GM12878 (cell line): ENCODE results near the gene PALLD. TPM values are rescaled to one million over a fixed set of nuclear protein-coding genes. Genes with fewer than 3 reads are reported as not detected.

Experiments
- ATAC-seq: fragments of 200-7000 bp; cut with Tn5 transposase; 3 replicates; pipeline ENCODE4 v1.9.1; 2020; ENCODE audit warnings: mild to moderate bottlenecking, moderate library complexity
- BruUV-seq: library from RNA; stranded (reverse); fragments of 400-500 nt; replicated peaks from 2 replicates; lab custom pipeline; 2021; lab: Mats Ljungman, UMichigan
- CTCF ChIA-PET: fragments of 300-600 bp; sonication (Branson Sonifier 250); formaldehyde crosslinking; extraction: SDS; loops from one replicate; lab custom pipeline; 2021; ENCODE audit warnings: inconsistent platforms; lab: Yijun Ruan, JAX
- POLR2A ChIA-PET: fragments of 350-600 bp; formaldehyde crosslinking; extraction: SDS; loops from one replicate; lab custom pipeline; 2021; ENCODE audit warnings: inconsistent platforms; lab: Charles Lee
- RAD21 ChIA-PET: fragments of 300-600 bp; sonication (Branson Sonifier 250); formaldehyde crosslinking; loops from one replicate; lab custom pipeline; 2023; ENCODE audit warnings: antibody characterized with exemption; ENCODE audit not compliant: unreplicated experiment; lab: Charles Lee
- SMC1A ChIA-PET: fragments of 300-600 bp; sonication (Branson Sonifier 250); formaldehyde crosslinking; loops from one replicate; lab custom pipeline; 2023; ENCODE audit not compliant: unreplicated experiment, uncharacterized antibody; lab: Charles Lee
- DNase-seq: peaks from one replicate; pipeline ENCODE4 v3.0.0-alpha.2; 2011; ENCODE audit warnings: low read depth, low spot score
- FAIRE-seq: peaks from 3 replicates; lab custom pipeline; 2011; peaks lifted over from hg19 to GRCh38; lab: Jason Lieb, UNC
- H2AFZ ChIP-seq: 2 replicates; pipeline ENCODE4 v1.6.0; 2011; ENCODE audit warnings: low read depth, low read length, control low read depth; ENCODE audit not compliant: control insufficient read depth
- H3K27ac ChIP-seq: 2 replicates; pipeline ENCODE4 v1.5.1; 2011; ENCODE audit warnings: control low read depth; ENCODE audit not compliant: control insufficient read depth, insufficient read depth
- H3K27me3 ChIP-seq, 2 experiments: replicated peaks in 1 of 2; 2 replicates each; pipeline versions ENCODE4 v1.6.0 to v1.6.1; 2011; ENCODE audit warnings: low read length in 1 of 2; ENCODE audit not compliant: control insufficient read depth in 2 of 2, insufficient read depth in 2 of 2
- H3K36me3 ChIP-seq, 2 experiments: 2 replicates each; pipeline ENCODE4 v1.5.1; 2011; ENCODE audit warnings: low read length in 1 of 2; ENCODE audit not compliant: control insufficient read depth in 2 of 2, insufficient read depth in 2 of 2
- H3K4me1 ChIP-seq: 2 replicates; pipeline ENCODE4 v1.6.1; 2011; ENCODE audit warnings: mild to moderate bottlenecking, low read length, moderate library complexity, mixed read lengths; ENCODE audit not compliant: control insufficient read depth, insufficient read depth
- H3K4me2 ChIP-seq: 2 replicates; pipeline ENCODE4 v1.6.0; 2011; ENCODE audit warnings: control low read depth; ENCODE audit not compliant: control insufficient read depth, insufficient read depth
- H3K4me3 ChIP-seq: fragments of 200-600 bp; sonication (generic); 2 replicates; pipeline ENCODE4 v1.5.1; 2016
- H3K79me2 ChIP-seq: 2 replicates; pipeline ENCODE4 v1.6.0; 2011; ENCODE audit warnings: low read length; ENCODE audit not compliant: control insufficient read depth, insufficient read depth
- H3K9ac ChIP-seq: 2 replicates; pipeline ENCODE4 v1.8.0; 2011; ENCODE audit warnings: low read length, control low read depth, mixed read lengths; ENCODE audit not compliant: control insufficient read depth, insufficient read depth
- H3K9me3 ChIP-seq: replicated peaks from 3 replicates; pipeline ENCODE4 v1.5.1; 2011; ENCODE audit warnings: mild to moderate bottlenecking, low read length; ENCODE audit not compliant: control insufficient read depth, insufficient read depth
- H4K20me1 ChIP-seq: 2 replicates; pipeline ENCODE4 v1.6.0; 2011; ENCODE audit not compliant: control insufficient read depth, insufficient read depth
- CHD4 ChIP-seq: fragments of 200-600 bp; sonication (generic); IDR thresholded peaks from 2 replicates; pipeline ENCODE4 v1.6.1; 2016; ENCODE audit warnings: mild to moderate bottlenecking
- EP300 ChIP-seq, 2 experiments: fragments of 150-350 bp in 1 of 2; IDR thresholded peaks; 2 replicates each; pipeline ENCODE4 v1.6.1; 2011 to 2012; ENCODE audit warnings: low read depth in 2 of 2, low read length in 2 of 2, borderline replicate concordance in 1 of 2, improper control_type of control experiment in 1 of 2, inconsistent platforms in 1 of 2; ENCODE audit not compliant: control insufficient read depth in 1 of 2
- IRF3 ChIP-seq: fragments of 450-650 bp; IDR thresholded peaks from 2 replicates; pipeline ENCODE4 v1.6.1; 2014; ENCODE audit warnings: mild to moderate bottlenecking
- KAT2A ChIP-seq: conservative IDR thresholded peaks from 2 replicates; pipeline ENCODE4 v1.6.1; 2011; ENCODE audit warnings: low read depth, low read length; ENCODE audit not compliant: control insufficient read depth
- KLF5 ChIP-seq: fragments of 450-650 bp; IDR thresholded peaks from 2 replicates; pipeline ENCODE4 v1.6.1; 2014; ENCODE audit warnings: mild to moderate bottlenecking; ENCODE audit not compliant: partially characterized antibody
- NFYB ChIP-seq: IDR thresholded peaks from 2 replicates; pipeline ENCODE4 v1.6.1; 2011; ENCODE audit warnings: low read depth, mild to moderate bottlenecking, low read length, improper control_type of control experiment, moderate library complexity; ENCODE audit not compliant: insufficient read depth
- NR2C1 ChIP-seq: fragments of 450-650 bp; IDR thresholded peaks from 2 replicates; pipeline ENCODE4 v1.6.1; 2017; ENCODE audit warnings: antibody characterized with exemption, mild to moderate bottlenecking, moderate library complexity
- NR2C2 ChIP-seq: IDR thresholded peaks from 2 replicates; pipeline ENCODE4 v1.6.1; 2011; ENCODE audit warnings: borderline replicate concordance, low read depth; ENCODE audit not compliant: control insufficient read depth, insufficient read length
- NRF1 ChIP-seq: conservative IDR thresholded peaks from 2 replicates; pipeline ENCODE4 v1.6.1; 2011; ENCODE audit warnings: mild to moderate bottlenecking, low read depth, low read length, improper control_type of control experiment
- SMC3 ChIP-seq: IDR thresholded peaks from 2 replicates; pipeline ENCODE4 v1.6.1; 2011; ENCODE audit warnings: low read length, improper control_type of control experiment, borderline replicate concordance
- SREBF2 ChIP-seq: IDR thresholded peaks from 2 replicates; pipeline ENCODE4 v1.6.1; 2012; ENCODE audit warnings: mild to moderate bottlenecking, low read length
- STAT3 ChIP-seq: IDR thresholded peaks from 2 replicates; pipeline ENCODE4 v1.6.1; 2011; ENCODE audit warnings: low read depth, low read length, improper control_type of control experiment
- TBL1XR1 ChIP-seq: IDR thresholded peaks from 2 replicates; pipeline ENCODE4 v1.6.1; 2012; ENCODE audit warnings: low read depth, low read length, improper control_type of control experiment
- ZZZ3 ChIP-seq: IDR thresholded peaks from 2 replicates; pipeline ENCODE4 v1.6.1; 2011; ENCODE audit warnings: low read depth; ENCODE audit not compliant: control insufficient read depth, insufficient read length
- WGBS: methylation state at CpG from one replicate; pipeline ENCODE4 v1.1.6; 2016; ENCODE audit warnings: low lambda C conversion rate; ENCODE audit not compliant: insufficient replicate concordance, insufficient coverage; ENCODE audit errors: missing lambda C conversion rate; 5-methylcytosine and 5-hydroxymethylcytosine counted together
- in situ Hi-C: fragments of 300-500 bp; cut with MboI; formaldehyde crosslinking; loops from 9 replicates; pipeline ENCODE4 v1.14.3; 2018; ENCODE audit warnings: mixed read lengths
- intact Hi-C: fragments of 100-400 bp; cut with micrococcal nuclease; formaldehyde crosslinking; loops from one replicate; pipeline ENCODE4 v1.14.2; 2022; ENCODE audit not compliant: unreplicated experiment
- polyA plus RNA-seq, 11 experiments: library from polyadenylated mRNA; depleted of rRNA in 4 of 11; unstranded in 6 of 11; stranded (reverse) in 5 of 11; fragments of >200 nt; fragmentation: Nextera tagmentation in 4 of 11; fragmentation: Illumina TruSeq in 1 of 11; extraction: Ambion mirVana in 4 of 11; extraction: Trizol in 1 of 11; gene quantifications; 1 replicate in 1 of 11; 2 replicates in 10 of 11; pipeline versions ENCODE4 v1.2.1 to v1.2.3, GENCODE V29; 2011 to 2016; ENCODE audit warnings: inconsistent platforms in 2 of 11, missing spikeins in 2 of 11, low read depth in 1 of 11
- total RNA-seq, 4 experiments: library from RNA; depleted of rRNA in 3 of 4; stranded (reverse); fragments of >200 nt in 3 of 4; fragmentation: Illumina TruSeq in 1 of 4; extraction: Trizol in 1 of 4; gene quantifications; 2 replicates each; pipeline versions ENCODE4 v1.2.1 to v1.2.3, GENCODE V29; 2013 to 2021
- TF ChIP-seq, protein P1 (sequence below): fragments of 450-650 bp; IDR thresholded peaks from 2 replicates; pipeline ENCODE4 v1.6.1; 2017; ENCODE audit warnings: mild to moderate bottlenecking, low read depth, inconsistent platforms; ENCODE audit not compliant: poor library complexity, severe bottlenecking

Gene PALLD
- total and polyA plus RNA-seq, 10 of the 15 experiments (the other 5 are each of a cell fraction or from before 2014, with no cell fraction given) = 1.0 to 7.7 (median 1.7) TPM

GRCh38 chr4:168633496-168633895 lies 136.6 kb downstream of the PALLD start:
- in situ Hi-C loops = no loop called here
- CTCF ChIA-PET = interaction anchor here (1.4 kb wide), 1 partner anchor 77 kb away, joined by 4 read pairs; no protein-coding TSS in a partner anchor
- Histone ChIP-seq H3K9ac (no peak overlapping the region), H2AFZ (no peak overlapping the region), H3K4me2 (no peak overlapping the region), H3K4me3 (no peak overlapping the region), H3K27ac (no peak overlapping the region), H4K20me1 (no peaks in the 10 kb centered on the region), H3K36me3 (no peaks in the 10 kb centered on the region), H3K9me3 (no peaks in the 10 kb centered on the region; the same call in 2 of the 3 replicates), H3K27me3 (peaks cover 4% of the 10 kb centered on the region in 2 experiments), H3K4me1 (no peaks in the 10 kb centered on the region), H3K79me2 (no peaks in the 10 kb centered on the region)
- RAD21 ChIA-PET = no interaction called here
- BruUV-seq = no TSS peak
- intact Hi-C loops = no loop called here
- DNase-seq (no peak), ATAC-seq (no peak), FAIRE-seq (no peak)
- no peak for TF ChIP-seq SREBF2
- no peak for TF ChIP-seq NFYB
- no peak for TF ChIP-seq SMC3
- no peak for TF ChIP-seq STAT3
- TF ChIP-seq KLF5 = no peak
- TF ChIP-seq NR2C2 = no peak
- TF ChIP-seq NRF1 = no peak
- no peak for TF ChIP-seq TBL1XR1
- no peak for TF ChIP-seq EP300 (IDR thresholded peaks at IDR 0.05; ENCODE audit: borderline replicate concordance in 1 of 2, control insufficient read depth in 1 of 2, low read depth in 2 of 2, low read length in 2 of 2)
- no peak for TF ChIP-seq KAT2A
- no peak for TF ChIP-seq IRF3
- TF ChIP-seq CHD4 = no peak
- TF ChIP-seq NR2C1 = no peak
- TF ChIP-seq, protein P1, sequence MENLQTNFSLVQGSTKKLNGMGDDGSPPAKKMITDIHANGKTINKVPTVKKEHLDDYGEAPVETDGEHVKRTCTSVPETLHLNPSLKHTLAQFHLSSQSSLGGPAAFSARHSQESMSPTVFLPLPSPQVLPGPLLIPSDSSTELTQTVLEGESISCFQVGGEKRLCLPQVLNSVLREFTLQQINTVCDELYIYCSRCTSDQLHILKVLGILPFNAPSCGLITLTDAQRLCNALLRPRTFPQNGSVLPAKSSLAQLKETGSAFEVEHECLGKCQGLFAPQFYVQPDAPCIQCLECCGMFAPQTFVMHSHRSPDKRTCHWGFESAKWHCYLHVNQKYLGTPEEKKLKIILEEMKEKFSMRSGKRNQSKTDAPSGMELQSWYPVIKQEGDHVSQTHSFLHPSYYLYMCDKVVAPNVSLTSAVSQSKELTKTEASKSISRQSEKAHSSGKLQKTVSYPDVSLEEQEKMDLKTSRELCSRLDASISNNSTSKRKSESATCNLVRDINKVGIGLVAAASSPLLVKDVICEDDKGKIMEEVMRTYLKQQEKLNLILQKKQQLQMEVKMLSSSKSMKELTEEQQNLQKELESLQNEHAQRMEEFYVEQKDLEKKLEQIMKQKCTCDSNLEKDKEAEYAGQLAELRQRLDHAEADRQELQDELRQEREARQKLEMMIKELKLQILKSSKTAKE = no peak
- no peak for TF ChIP-seq ZZZ3
- WGBS = 0% methylated on average over 1 of the region's 1 CpG
- SMC1A ChIA-PET = interaction anchor here (1.0 to 1.4 kb wide), 4 partner anchors 9 to 78 kb away, joined by 3 to 5 read pairs (median 3); no protein-coding TSS in a partner anchor
- POLR2A ChIA-PET = no interaction called here
